Activated T-helper 1 cell treated with anti-CD3 and anti-CD28 coated beads, Interleukin-2, amount 50 U/mL, for 16 hours (primary cell): ENCODE results near the gene NECAP2.
"Not testable (repeated sequence)": the region's sequence is repeated elsewhere in the genome, so short reads cannot be mapped to it uniquely, and the experiment has no call there.

ENCODE experiments used
- DNase-seq, 2 donors: peaks; one replicate each; pipeline ENCODE4 v3.0.0-alpha.2; 2020; ENCODE audit warnings: low read depth in 1 of 2, low spot score in 1 of 2

NECAP2 gene

DNA sequence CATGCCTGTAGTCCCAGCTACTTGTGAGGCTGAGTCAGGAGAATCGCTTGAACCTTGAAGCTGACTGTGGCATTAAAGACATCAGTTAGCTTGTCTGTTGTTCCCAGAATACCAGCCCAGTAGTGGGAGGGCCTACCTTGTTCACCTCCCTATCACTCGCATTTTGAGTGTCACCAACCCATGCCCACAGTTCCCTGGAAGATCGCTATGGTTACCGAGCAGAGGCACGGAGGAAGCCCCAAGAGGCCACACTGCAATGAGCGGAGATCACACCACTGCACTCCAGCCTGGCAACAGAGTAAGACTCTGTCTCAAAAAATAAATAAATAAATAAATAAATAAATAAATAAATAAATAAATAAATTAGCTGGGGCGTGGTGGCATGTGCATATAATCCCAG lies 52.4 kb downstream of the NECAP2 start:
- not testable (repeated sequence) for DNase-seq

DNA sequence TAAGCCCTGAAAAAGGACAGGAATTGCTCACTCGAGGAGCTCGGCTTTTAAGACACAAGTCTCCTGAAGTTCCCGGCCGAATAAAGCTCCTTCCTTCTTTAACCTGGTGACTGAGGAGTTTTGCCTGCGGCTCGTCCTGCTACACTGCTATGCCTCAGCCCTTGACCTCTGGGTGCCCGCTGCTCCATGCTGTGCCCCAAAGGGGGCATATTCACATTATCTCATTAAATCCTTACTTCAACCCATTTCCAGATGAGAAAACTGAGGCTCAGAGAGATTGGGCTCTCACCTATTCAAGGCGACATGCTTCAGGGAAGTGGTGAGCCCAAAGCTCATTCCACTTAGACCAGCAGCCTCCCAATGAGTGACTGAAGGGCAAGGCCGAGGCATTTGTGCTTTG lies 53.2 kb downstream of the NECAP2 start:
- DNase-seq, result not testable (repeated sequence)

DNA sequence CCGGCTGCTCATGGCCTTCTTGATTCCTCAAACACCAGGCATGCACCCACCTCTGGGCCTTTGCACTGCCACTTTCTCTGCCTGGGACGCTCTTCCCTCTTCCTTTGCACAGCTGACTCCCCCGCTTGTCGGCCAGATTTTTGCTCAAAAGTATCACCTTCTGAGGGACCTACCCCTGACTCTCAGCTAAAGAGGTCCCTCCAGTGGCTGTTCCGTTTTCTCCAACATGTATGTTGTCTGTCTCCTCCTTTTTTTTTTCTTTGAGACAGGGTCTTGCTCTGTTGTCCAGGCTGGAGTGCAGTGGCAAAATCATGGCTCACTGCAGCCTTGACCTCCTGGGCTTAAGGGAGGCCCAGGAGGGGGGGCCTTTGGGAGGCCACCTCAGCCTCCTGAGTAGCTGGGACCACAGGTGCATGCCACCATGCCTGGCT lies 57.0 kb downstream of the NECAP2 start:
- not testable (repeated sequence) for DNase-seq

DNA sequence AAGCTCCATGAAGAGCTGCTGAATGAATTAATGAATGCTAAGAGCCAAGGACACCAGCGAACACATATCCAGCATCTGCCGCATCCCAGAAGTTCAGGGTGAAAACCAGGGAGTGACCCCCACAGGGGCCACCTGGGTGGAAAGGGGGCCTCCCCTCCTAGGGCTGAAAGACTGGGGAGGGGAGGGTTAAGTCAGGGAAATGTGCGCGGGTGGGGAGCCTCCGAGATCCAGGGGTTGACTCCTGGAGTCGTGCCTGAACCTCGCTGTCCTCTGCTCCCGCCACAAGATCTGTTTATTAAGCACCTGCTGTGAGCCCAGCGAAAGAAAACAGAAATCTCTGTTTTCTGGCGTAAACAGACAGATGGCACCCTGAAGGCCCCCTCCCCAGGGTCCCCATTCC lies 57.5 kb downstream of the NECAP2 start:
- DNase-seq, result not testable (repeated sequence)

DNA sequence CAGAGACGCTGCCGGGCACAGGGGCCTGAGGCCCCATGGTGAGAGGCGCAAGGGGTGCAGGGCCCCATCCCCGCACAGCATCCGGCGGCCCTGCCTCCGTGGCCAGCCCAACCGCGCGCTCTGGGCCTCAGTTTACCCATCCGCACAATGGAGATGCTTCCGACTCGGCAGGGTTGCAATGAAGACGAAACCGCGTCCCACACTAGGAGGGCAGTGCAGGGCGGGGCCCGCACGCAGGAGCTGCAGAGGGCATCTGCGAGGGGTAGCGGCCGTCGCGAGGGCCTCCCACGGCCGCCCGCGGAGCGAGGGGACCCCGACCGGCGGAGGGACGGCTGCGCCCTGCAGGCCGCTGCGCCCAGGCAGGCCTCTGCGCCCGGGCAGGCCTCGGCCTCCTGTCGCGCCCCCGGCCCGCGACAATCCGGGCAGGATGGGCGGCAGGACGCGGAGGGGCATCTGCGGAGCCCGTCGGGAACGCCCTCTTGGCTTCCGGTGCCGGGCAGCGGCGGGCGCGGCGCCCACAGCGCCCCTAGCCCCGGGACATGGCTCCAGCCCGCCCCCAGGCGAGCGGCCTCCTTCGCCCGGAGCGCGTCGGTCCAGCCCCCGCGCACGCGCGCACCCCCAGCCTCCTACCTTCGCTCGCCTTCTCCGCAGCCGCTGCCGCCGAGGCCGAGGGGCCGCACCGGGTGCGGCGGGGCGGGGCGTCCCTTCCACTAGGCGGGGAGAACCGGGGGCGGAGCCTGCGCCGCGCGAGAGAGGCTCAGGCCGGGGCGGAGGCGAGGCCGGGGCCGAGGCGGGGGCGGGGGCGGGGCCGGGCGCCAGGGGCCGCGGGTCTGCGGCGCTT lies 58.3 kb downstream of the NECAP2 start:
- DNase-seq, result peak; percentile 72 to 78

DNA sequence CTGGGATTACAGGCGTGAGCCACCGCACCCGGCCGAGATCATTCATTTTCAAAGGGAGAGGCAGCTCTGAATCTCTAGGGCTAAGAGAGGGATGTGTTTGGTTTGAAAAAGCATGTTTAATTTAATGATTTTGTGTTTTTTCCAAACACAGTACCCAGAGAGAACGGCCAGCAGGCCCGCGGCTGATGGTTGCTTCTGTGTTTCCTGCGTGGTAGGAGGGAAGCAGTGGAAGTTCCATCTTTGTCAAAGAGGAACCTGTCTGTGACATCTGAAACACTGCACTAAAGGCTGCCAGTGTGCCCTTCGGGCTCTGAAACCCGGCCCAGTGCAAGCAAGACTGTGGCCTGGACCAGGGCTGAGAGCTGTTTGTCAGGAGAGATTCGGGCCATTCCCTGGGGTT lies 59.9 kb downstream of the NECAP2 start:
- not testable (repeated sequence) for DNase-seq

DNA sequence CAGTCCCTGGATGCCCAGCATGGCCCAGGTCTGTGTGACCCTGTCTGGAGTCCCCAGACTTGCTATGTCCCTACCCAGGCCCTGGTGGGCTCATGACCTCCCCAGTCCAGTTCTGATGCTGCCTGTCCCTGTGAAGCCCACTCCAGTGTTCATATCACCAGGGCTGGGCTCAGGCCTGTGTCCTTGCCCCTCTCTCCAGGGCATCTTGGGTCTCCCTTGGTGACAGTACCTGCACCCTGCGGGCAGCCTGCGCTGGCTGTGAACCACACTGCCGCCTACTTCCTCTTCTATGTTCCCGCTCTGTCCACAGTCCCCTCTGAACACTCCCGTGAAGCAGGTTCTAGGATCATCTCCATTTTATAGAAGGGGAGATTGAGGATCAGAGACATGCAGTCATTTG lies 60.5 kb downstream of the NECAP2 start:
- not testable (repeated sequence) for DNase-seq

DNA sequence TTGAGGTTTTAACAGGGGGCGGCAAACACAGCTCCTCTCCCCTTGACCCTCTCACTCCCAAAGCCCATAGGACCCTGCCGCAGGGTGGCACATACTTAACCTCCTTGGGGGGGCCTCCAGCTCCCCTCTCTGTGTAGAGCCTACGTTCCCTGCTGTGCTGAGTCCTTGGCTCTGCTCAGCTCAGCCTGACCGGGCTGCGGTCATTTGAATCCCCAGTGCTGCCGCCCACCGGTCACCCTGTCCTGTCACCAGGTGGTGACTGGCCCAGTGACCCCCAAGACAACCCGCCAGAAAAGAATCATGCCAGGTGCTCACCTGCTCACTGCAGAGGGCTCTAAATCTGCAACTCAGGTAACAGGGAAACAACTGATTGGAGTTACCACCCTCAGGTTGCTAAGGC lies 60.9 kb downstream of the NECAP2 start:
- DNase-seq, result not testable (repeated sequence)

DNA sequence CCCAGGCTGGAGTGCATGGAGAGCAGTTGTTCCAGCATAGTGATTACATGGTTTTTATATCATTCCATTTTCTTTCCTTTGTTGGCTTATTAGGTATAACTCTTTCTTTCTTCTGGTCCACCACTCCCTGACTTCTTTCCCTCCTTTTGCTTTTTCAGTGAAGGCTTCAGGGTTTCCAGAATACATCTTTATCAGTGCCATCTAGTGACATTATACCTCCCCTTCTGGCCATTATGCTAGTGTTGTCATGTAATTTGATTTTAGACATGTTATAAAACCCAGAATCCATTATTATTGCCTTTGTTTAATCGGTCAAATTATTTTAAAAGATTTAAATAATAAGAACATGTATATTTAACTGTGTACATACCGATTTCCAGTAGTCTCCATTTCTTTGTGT lies 63.0 kb downstream of the NECAP2 start:
- no peak for DNase-seq

DNA sequence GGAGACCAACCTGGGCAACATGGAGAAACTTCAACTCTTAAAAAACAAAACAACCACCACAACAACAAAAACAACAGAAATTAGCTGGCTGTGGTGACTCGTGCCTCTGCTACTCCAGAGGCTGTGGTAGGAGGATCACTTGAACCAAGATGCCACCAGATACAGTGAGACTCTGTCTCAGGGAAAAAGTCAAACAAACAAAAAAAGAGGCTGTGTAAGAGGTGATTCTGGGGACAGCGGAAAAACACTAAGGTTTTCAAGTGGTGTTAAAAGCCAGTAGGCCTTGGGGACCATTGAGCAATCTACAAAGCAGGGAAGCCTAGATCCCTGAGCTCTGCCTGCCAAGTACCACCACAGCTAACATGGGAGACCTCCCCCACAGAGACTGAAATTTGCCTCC lies 65.3 kb downstream of the NECAP2 start:
- DNase-seq, result not testable (repeated sequence)

DNA sequence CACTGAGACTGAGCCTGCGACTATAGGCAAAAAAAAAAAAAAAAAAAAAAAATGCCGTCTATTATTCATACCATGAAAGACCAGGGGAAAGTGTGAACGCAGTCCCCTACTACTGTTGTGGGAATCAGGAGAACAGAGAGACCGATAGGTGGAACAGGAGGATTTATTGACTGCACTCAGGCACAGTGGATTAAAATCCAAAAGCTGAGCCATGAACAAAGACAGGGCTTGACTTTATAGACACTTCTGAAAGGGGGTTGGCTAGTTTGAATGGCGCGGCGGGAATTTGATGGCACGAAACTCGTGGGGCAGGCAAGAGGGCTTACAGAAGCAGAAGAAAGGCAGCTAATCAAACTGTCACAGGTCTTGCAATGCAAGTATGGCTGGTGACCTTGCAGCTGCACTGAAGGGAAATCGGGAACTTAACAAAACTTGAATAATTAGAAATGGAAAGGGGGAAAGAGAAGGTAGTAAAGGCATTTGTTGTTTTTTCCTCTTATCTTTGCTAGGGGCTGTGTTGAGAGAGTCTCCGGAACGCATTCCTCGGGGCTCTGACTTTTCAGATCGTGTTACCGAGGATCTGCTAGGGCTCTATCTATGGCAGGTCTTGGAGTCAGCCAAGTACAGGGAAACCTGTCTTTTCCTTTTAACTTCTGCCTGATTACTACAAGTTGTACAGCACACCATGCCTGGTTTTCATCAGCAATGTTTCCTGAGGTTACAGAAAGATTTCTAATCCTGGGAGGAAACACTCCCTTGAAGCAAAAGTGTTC lies 66.0 kb downstream of the NECAP2 start:
- not testable (repeated sequence) for DNase-seq

DNA sequence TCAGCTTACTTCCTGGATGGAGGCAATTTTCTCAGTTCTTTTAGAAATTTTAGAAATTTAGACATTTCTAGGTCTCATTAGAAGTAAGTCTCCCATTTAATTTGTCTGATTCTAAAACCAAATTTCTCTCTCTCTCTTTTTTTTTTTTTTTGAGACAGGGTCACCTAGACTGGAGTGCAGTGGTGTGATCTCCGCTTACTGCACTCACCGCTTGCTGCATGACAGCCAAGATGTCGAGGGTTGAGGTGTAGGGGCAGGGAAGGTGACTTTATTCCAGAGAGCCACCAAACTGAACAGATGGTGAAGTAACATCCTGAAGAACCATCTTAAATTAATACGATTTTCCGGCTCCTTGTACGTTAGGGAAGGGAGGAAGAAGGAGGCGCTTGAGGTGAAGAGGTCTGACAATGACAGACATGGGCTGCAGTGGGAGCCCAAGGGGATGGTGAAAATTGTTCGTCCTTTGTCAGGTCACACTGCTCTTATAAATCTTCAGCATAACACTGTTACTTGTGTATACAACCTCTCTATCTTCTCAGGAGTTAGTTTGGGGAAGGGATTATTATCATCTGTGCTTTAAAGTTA lies 68.4 kb downstream of the NECAP2 start:
- DNase-seq, result not testable (repeated sequence)
